Measurements from ENCODE around the gene XCL2. TPM values are rescaled to one million over a fixed set of nuclear protein-coding genes. Genes with fewer than 3 reads are reported as not detected.

The XCL2 gene
- total RNA-seq, 1 experiment from 2014 or later: not detected

- TF ChIP-seq CTCF (conservative IDR thresholded peaks at IDR 0.05; ENCODE audit: low read depth, low read length) (no peak), EZH2 (IDR thresholded peaks at IDR 0.05; ENCODE audit: borderline replicate concordance, low read depth, low read length, poor library complexity, severe bottlenecking) (no peak)
- no peak for DNase-seq (ENCODE audit: low spot score)
- Histone ChIP-seq H3K9me3 (ENCODE audit: low read depth, low read length, poor library complexity, severe bottlenecking) (no peaks in the 10 kb centered on the region), H3K36me3 (ENCODE audit: insufficient read depth, low read length, poor library complexity, severe bottlenecking) (no peaks in the 10 kb centered on the region), H3K4me1 (ENCODE audit: insufficient read depth, low read length, poor library complexity, severe bottlenecking) (no peaks in the 10 kb centered on the region), H3K27me3 (replicated peaks; ENCODE audit: insufficient read depth, low read depth, low read length, poor library complexity) (no peaks in the 10 kb centered on the region), H3K27ac (ENCODE audit: low read depth, low read length, poor library complexity, severe bottlenecking) (no peak overlapping the region), H3K4me3 (ENCODE audit: low read depth, low read length, poor library complexity, severe bottlenecking) (no peak overlapping the region)
- BruUV-seq (replicated peaks): no TSS peak
- intact Hi-C loops (cut with micrococcal nuclease; ENCODE audit: unreplicated experiment): no loop called here
- ChIA-PET POLR2A (ENCODE audit: low non-redundant PET) (no interaction called here), CTCF (no interaction called here)
Observed at GRCh38 chr1:168506204-168506819, 37.5 kb downstream of the XCL2 start.

GRCh38 chr1:168505006-168505405 lies 38.8 kb downstream of the XCL2 start:
- no peaks in the 10 kb centered on the region for H3K9me3 ChIP-seq (ENCODE audit: low read depth, low read length, poor library complexity, severe bottlenecking)
- no peaks in the 10 kb centered on the region for H3K36me3 ChIP-seq (ENCODE audit: insufficient read depth, low read length, poor library complexity, severe bottlenecking)
- TF ChIP-seq CTCF (conservative IDR thresholded peaks at IDR 0.05; ENCODE audit: low read depth, low read length) (no peak), EZH2 (IDR thresholded peaks at IDR 0.05; ENCODE audit: borderline replicate concordance, low read depth, low read length, poor library complexity, severe bottlenecking) (no peak)
- intact Hi-C loops (cut with micrococcal nuclease; ENCODE audit: unreplicated experiment): no loop called here
- CTCF ChIA-PET: no interaction called here
- POLR2A ChIA-PET (ENCODE audit: low non-redundant PET): no interaction called here
- no peak for DNase-seq (ENCODE audit: low spot score)
- H3K4me1 ChIP-seq (ENCODE audit: insufficient read depth, low read length, poor library complexity, severe bottlenecking): no peaks in the 10 kb centered on the region
- no peaks in the 10 kb centered on the region for H3K27me3 ChIP-seq (replicated peaks; ENCODE audit: insufficient read depth, low read depth, low read length, poor library complexity)
- no TSS peak for BruUV-seq (replicated peaks)
- H3K4me3 ChIP-seq (ENCODE audit: low read depth, low read length, poor library complexity, severe bottlenecking): no peak overlapping the region
- H3K27ac ChIP-seq (ENCODE audit: low read depth, low read length, poor library complexity, severe bottlenecking): no peak overlapping the region

GRCh38 chr1:168504064-168504837 lies 39.5 kb downstream of the XCL2 start:
- Histone ChIP-seq H3K9me3 (ENCODE audit: low read depth, low read length, poor library complexity, severe bottlenecking) (no peaks in the 10 kb centered on the region), H3K36me3 (ENCODE audit: insufficient read depth, low read length, poor library complexity, severe bottlenecking) (no peaks in the 10 kb centered on the region), H3K27ac (ENCODE audit: low read depth, low read length, poor library complexity, severe bottlenecking) (no peak overlapping the region), H3K4me1 (ENCODE audit: insufficient read depth, low read length, poor library complexity, severe bottlenecking) (no peaks in the 10 kb centered on the region), H3K27me3 (replicated peaks; ENCODE audit: insufficient read depth, low read depth, low read length, poor library complexity) (no peaks in the 10 kb centered on the region), H3K4me3 (ENCODE audit: low read depth, low read length, poor library complexity, severe bottlenecking) (no peak overlapping the region)
- ChIA-PET CTCF (no interaction called here), POLR2A (ENCODE audit: low non-redundant PET) (no interaction called here)
- intact Hi-C loops (cut with micrococcal nuclease; ENCODE audit: unreplicated experiment): no loop called here
- TF ChIP-seq CTCF (conservative IDR thresholded peaks at IDR 0.05; ENCODE audit: low read depth, low read length): no peak
- TF ChIP-seq EZH2 (IDR thresholded peaks at IDR 0.05; ENCODE audit: borderline replicate concordance, low read depth, low read length, poor library complexity, severe bottlenecking): no peak
- BruUV-seq (replicated peaks): no TSS peak
- no peak for DNase-seq (ENCODE audit: low spot score)

All from A673 (cell line).